Transverse colon (tissue), 4 donors: Measurements from ENCODE around the gene CCDC177.

Experiments
- CTCF ChIP-seq, 5 experiments: fragments of 200-600 bp in 3 of 5; fragments of 450-650 bp in 2 of 5; sonication (generic) in 3 of 5; IDR thresholded peaks; 1 replicate in 2 of 5; 2 replicates in 3 of 5; pipeline ENCODE4 v1.5.1; 2016 to 2017; ENCODE audit warnings: antibody characterized with exemption in 5 of 5, inconsistent platforms in 3 of 5, mild to moderate bottlenecking in 2 of 5, moderate library complexity in 1 of 5
- POLR2A ChIP-seq: fragments of 450-650 bp; IDR thresholded peaks from one replicate; pipeline ENCODE4 v1.6.1; 2016; ENCODE audit warnings: antibody characterized with exemption, mild to moderate bottlenecking, moderate library complexity
- POLR2AphosphoS5 ChIP-seq, 3 donors: sonication (generic); formaldehyde crosslinking; IDR thresholded peaks; one replicate each; pipeline ENCODE4 v1.6.1; 2016; ENCODE audit warnings: antibody characterized with exemption in 3 of 3

GRCh38 chr14:69536971-69537370, 37.7 kb downstream of the CCDC177 start:
- TF ChIP-seq CTCF (IDR thresholded peaks at IDR 0.05) (no peak), POLR2AphosphoS5 (IDR thresholded peaks at IDR 0.05) (no peak), POLR2A (no peak)
